Measurements from ENCODE around the gene OR8G1. TPM values are rescaled to one million over a fixed set of nuclear protein-coding genes. Genes with fewer than 3 reads are reported as not detected.

Gene OR8G1
- total and polyA plus RNA-seq, 9 of the 15 experiments (the other 6 are each of a cell fraction or from before 2014, with no cell fraction given) = 0.03 to 1.4 (median 0.51) TPM; not detected in 1

GRCh38 chr11:124294687-124295086 lies 53.8 kb downstream of the OR8G1 start:
- Histone ChIP-seq H3K4me2 (ENCODE audit: insufficient read depth, low read length) (no peak overlapping the region), H3K27ac (ENCODE audit: extremely low read depth, low read depth, low read length) (no peak overlapping the region), H3K9ac (ENCODE audit: insufficient read depth in 1 of 2, low read depth in 2 of 2, low read length in 2 of 2) (no peak overlapping the region), H3K9me3 (replicated peaks; ENCODE audit: control insufficient read depth, insufficient read depth, low read depth, low read length) (no peaks in the 10 kb centered on the region), H4K20me1 (replicated peaks; ENCODE audit: control insufficient read depth, insufficient read depth, low read length) (no peaks in the 10 kb centered on the region), H3K4me1 (replicated peaks in 1 of 2; ENCODE audit: control insufficient read depth in 2 of 2, insufficient read depth in 2 of 2, low read length in 2 of 2) (no peaks in the 10 kb centered on the region), H3K27me3 (ENCODE audit: control insufficient read depth in 2 of 2, insufficient read depth in 2 of 2, low read length in 2 of 2) (no peaks in the 10 kb centered on the region), H2AFZ (ENCODE audit: low read depth, low read length) (no peak overlapping the region), H3K9me1 (ENCODE audit: control insufficient read depth, insufficient read depth, low read length) (no peaks in the 10 kb centered on the region), H3K79me2 (ENCODE audit: control insufficient read depth, insufficient read depth, low read length) (no peaks in the 10 kb centered on the region), H3K4me3 (no peak overlapping the region), H3K36me3 (ENCODE audit: control insufficient read depth, insufficient read depth, low read length) (peaks cover 3% of the 10 kb centered on the region; the same call in 1 of the 3 replicates)
- ATAC-seq = no peak
- DNase-seq (ENCODE audit: extremely low read depth in 1 of 4, low spot score in 3 of 4) = no peak
- TF ChIP-seq PBX2 (CRISPR knock-in tag; IDR thresholded peaks at IDR 0.05; ENCODE audit: low read depth) = no peak
- TF ChIP-seq PBX2 (tag; conservative IDR thresholded peaks at IDR 0.05; ENCODE audit: low read depth) = peak; percentile 36; the same call in 1 of the 2 replicates
- no peak for TF ChIP-seq MYNN (IDR thresholded peaks at IDR 0.05)
- no peak for TF ChIP-seq MYNN (CRISPR knock-in tag; IDR thresholded peaks at IDR 0.05)
- no peak for TF ChIP-seq FOSL1 (tag; conservative IDR thresholded peaks at IDR 0.05)
- TF ChIP-seq ZNF384 (IDR thresholded peaks at IDR 0.05; ENCODE audit: low read depth, low read length) = no peak
- no peak for TF ChIP-seq HDAC1 (IDR thresholded peaks at IDR 0.05)
- TF ChIP-seq SPI1 (IDR thresholded peaks at IDR 0.05; ENCODE audit: borderline replicate concordance, low read depth, low read length) = peak; percentile 77; the same call in 1 of the 2 replicates
- TF ChIP-seq MEIS2 (IDR thresholded peaks at IDR 0.05; ENCODE audit: partially characterized antibody) = peak; percentile 39
- TF ChIP-seq E2F8 (IDR thresholded peaks at IDR 0.05; ENCODE audit: low read depth, partially characterized antibody) = no peak
- TF ChIP-seq MTF1 (CRISPR knock-in tag; IDR thresholded peaks at IDR 0.05; ENCODE audit: borderline replicate concordance) = no peak
- no peak for TF ChIP-seq SMAD4 (CRISPR knock-in tag; conservative IDR thresholded peaks at IDR 0.05)
- no peak for TF ChIP-seq PHF20 (IDR thresholded peaks at IDR 0.05; ENCODE audit: partially characterized antibody)
- no peak for TF ChIP-seq NEUROD1 (IDR thresholded peaks at IDR 0.05; ENCODE audit: borderline replicate concordance, low read depth, low read length, partially characterized antibody)
- no peak for TF ChIP-seq MCM5 (IDR thresholded peaks at IDR 0.05; ENCODE audit: low read depth)
- ChIA-PET CTCF (ENCODE audit: low intra/inter-chr PET ratio) (no interaction called here), POLR2A (no interaction called here)
- BruUV-seq (replicated peaks) = no TSS peak
- WGBS (ENCODE audit: insufficient coverage, low coverage, missing lambda C conversion rate) = 20% methylated on average over 1 of the region's 1 CpG
- in situ Hi-C loops (cut with MboI) (no loop called here), intact Hi-C loops (cut with micrococcal nuclease) (no loop called here)
- no peak for FAIRE-seq

All from K562 (cell line).